Stimulated activated CD4-positive, alpha-beta T cell treated with anti-CD3 and anti-CD28 coated beads, Interleukin-15, amount 100 ng/mL, for 24 hours (primary cell): ENCODE results near the gene BSND.

Source experiments
- DNase-seq: peaks from one replicate; pipeline ENCODE4 v3.0.0-alpha.2; 2020

BSND gene

GRCh38 chr1:55049271-55049913 is 50.7 kb downstream of the BSND start:
- DNase-seq, result no peak

GRCh38 chr1:55049914-55050278 is 51.2 kb downstream of the BSND start:
- no peak for DNase-seq

- no peak for DNase-seq
Observed at GRCh38 chr1:55050283-55050682, 51.5 kb downstream of the BSND start.

GRCh38 chr1:55051169-55051568 is 52.4 kb downstream of the BSND start:
- DNase-seq, result no peak

- DNase-seq, result no peak
Observed at GRCh38 chr1:55051621-55052020, 52.9 kb downstream of the BSND start.

GRCh38 chr1:55052221-55053142 is 53.7 kb downstream of the BSND start:
- DNase-seq, result no peak

- DNase-seq, result no peak
Observed at GRCh38 chr1:55053265-55053954, 54.7 kb downstream of the BSND start.

- no peak for DNase-seq
Observed at GRCh38 chr1:55054396-55054795, 55.7 kb downstream of the BSND start.

GRCh38 chr1:55055084-55055882 is 56.5 kb downstream of the BSND start:
- DNase-seq, result no peak

- no peak for DNase-seq
Observed at GRCh38 chr1:55055951-55056631, 57.4 kb downstream of the BSND start.

GRCh38 chr1:55056632-55056992 is 57.9 kb downstream of the BSND start:
- no peak for DNase-seq

GRCh38 chr1:55057270-55057955 is 58.7 kb downstream of the BSND start:
- DNase-seq, result no peak

GRCh38 chr1:55057956-55058298 is 59.2 kb downstream of the BSND start:
- DNase-seq, result no peak

- DNase-seq, result no peak
Observed at GRCh38 chr1:55059302-55060132, 60.8 kb downstream of the BSND start.

- DNase-seq, result peak; percentile 33
Observed at GRCh38 chr1:55060133-55060999, 61.6 kb downstream of the BSND start.

- DNase-seq, result no peak
Observed at GRCh38 chr1:55061000-55061705, 62.4 kb downstream of the BSND start.
